Immature natural killer cell (primary cell): ENCODE results near the gene TSR2. TPM values are rescaled to one million over a fixed set of nuclear protein-coding genes. Genes with fewer than 3 reads are reported as not detected.
A peak's percentile ranks its signal among the peaks of the same experiment; 100 is the strongest.
"Not testable (repeated sequence)": the region's sequence is repeated elsewhere in the genome, so short reads cannot be mapped to it uniquely, and the experiment has no call there.

Experiments used
- DNase-seq, 3 donors: peaks; one replicate each; pipeline ENCODE4 v3.0.0; 2022; ENCODE audit warnings: mixed read lengths in 1 of 3
- H3K27ac Mint-ChIP-seq, 6 donors: one replicate each; pipeline ENCODE4 v1.8.0; 2020; ENCODE audit warnings: mixed read lengths in 6 of 6, mild to moderate bottlenecking in 5 of 6, inconsistent platforms in 4 of 6, moderate library complexity in 3 of 6
- H3K27me3 Mint-ChIP-seq, 3 donors: one replicate each; pipeline ENCODE4 v1.8.0; 2020 to 2021; ENCODE audit warnings: low read depth in 3 of 3, mild to moderate bottlenecking in 3 of 3, mixed read lengths in 3 of 3, moderate library complexity in 3 of 3, inconsistent platforms in 1 of 3
- H3K36me3 Mint-ChIP-seq, 3 donors: one replicate each; pipeline ENCODE4 v1.8.0; 2020; ENCODE audit warnings: mixed read lengths in 3 of 3, inconsistent platforms in 2 of 3, mild to moderate bottlenecking in 2 of 3
- H3K4me1 Mint-ChIP-seq, 2 donors: one replicate each; pipeline ENCODE4 v1.8.0; 2020; ENCODE audit warnings: inconsistent platforms in 2 of 2, mild to moderate bottlenecking in 2 of 2, mixed read lengths in 2 of 2, moderate library complexity in 1 of 2
- H3K4me3 Mint-ChIP-seq, 5 donors: one replicate each; pipeline ENCODE4 v1.8.0; 2020; ENCODE audit warnings: mild to moderate bottlenecking in 5 of 5, mixed read lengths in 5 of 5, inconsistent platforms in 3 of 5, moderate library complexity in 3 of 5
- H3K9me3 Mint-ChIP-seq, 6 donors: one replicate each; pipeline ENCODE4 v1.8.0; 2020; ENCODE audit warnings: mild to moderate bottlenecking in 6 of 6, mixed read lengths in 6 of 6, inconsistent platforms in 4 of 6, moderate library complexity in 3 of 6
- polyA plus RNA-seq, 3 donors: library from polyadenylated mRNA; unstranded; fragments of 300-500 nt; fragmentation: Illumina TruSeq; gene quantifications; one replicate each; pipeline ENCODE4 v1.2.3, GENCODE V29; 2021

Gene TSR2
- polyA plus RNA-seq, 3 donors from 2014 or later, result 51.7 to 71.5 (median 64.2) TPM

GRCh38 chrX:54489819-54490218 lies 49.6 kb downstream of the TSR2 start:
- not testable (repeated sequence) for H3K27ac Mint-ChIP-seq, H3K36me3 Mint-ChIP-seq, H3K9me3 Mint-ChIP-seq, H3K4me3 Mint-ChIP-seq, DNase-seq, H3K4me1 Mint-ChIP-seq
- H3K27me3 Mint-ChIP-seq, result peaks cover 0 to 16% (median 6%) of the 10 kb centered on the region in 3 donors

- H3K36me3 Mint-ChIP-seq, result peaks cover 0 to 5% (median 0%) of the 10 kb centered on the region in 3 donors
- H3K27me3 Mint-ChIP-seq, result peaks cover 5 to 20% (median 7%) of the 10 kb centered on the region in 3 donors
- no peak overlapping the region for H3K27ac Mint-ChIP-seq
- H3K4me3 Mint-ChIP-seq, result no peak overlapping the region
- no peaks in the 10 kb centered on the region for H3K9me3 Mint-ChIP-seq
- DNase-seq, result no peak
- H3K4me1 Mint-ChIP-seq, result peaks cover 0 to 5% of the 10 kb centered on the region in 2 donors
Measured at GRCh38 chrX:54492340-54492739, 52.1 kb downstream of the TSR2 start.

- Mint-ChIP-seq H3K4me1 (peaks cover 0 to 5% of the 10 kb centered on the region in 2 donors), H3K4me3 (peak overlapping the region in 3 of 5 donors; percentile 15 to 40 (median 16)), H3K27me3 (peaks cover 10 to 29% (median 10%) of the 10 kb centered on the region in 3 donors), H3K36me3 (peaks cover 0 to 5% (median 0%) of the 10 kb centered on the region in 3 donors), H3K27ac (no peak overlapping the region), H3K9me3 (peaks cover 0 to 2% (median 0%) of the 10 kb centered on the region in 6 donors)
- no peak for DNase-seq
Measured at GRCh38 chrX:54494166-54494988, 54.2 kb downstream of the TSR2 start.

Other genes starting within 250 kb of the TSR2 start
- gene WNK3, start 82.4 kb upstream of the TSR2 start, polyA plus RNA-seq, result not detected
- under 1 TPM; 0.21 to 0.71 (median 0.36) TPM for gene FGD1, start 55.8 kb downstream of the TSR2 start, polyA plus RNA-seq
- gene GNL3L, start 89.8 kb downstream of the TSR2 start, polyA plus RNA-seq, result 10 to 100 TPM; 14.6 to 57.7 (median 30.0) TPM